GM21528 (cell line): ENCODE measurements around the gene BZW2.

Experiments used
- ATAC-seq: cut with Tn5 transposase; IDR thresholded peaks from one replicate; pipeline ENCODE4 v1.9.1; 2021; ENCODE audit warnings: mild to moderate bottlenecking, moderate library complexity; ENCODE audit not compliant: unreplicated experiment, low FRiP score

BZW2 gene

DNA sequence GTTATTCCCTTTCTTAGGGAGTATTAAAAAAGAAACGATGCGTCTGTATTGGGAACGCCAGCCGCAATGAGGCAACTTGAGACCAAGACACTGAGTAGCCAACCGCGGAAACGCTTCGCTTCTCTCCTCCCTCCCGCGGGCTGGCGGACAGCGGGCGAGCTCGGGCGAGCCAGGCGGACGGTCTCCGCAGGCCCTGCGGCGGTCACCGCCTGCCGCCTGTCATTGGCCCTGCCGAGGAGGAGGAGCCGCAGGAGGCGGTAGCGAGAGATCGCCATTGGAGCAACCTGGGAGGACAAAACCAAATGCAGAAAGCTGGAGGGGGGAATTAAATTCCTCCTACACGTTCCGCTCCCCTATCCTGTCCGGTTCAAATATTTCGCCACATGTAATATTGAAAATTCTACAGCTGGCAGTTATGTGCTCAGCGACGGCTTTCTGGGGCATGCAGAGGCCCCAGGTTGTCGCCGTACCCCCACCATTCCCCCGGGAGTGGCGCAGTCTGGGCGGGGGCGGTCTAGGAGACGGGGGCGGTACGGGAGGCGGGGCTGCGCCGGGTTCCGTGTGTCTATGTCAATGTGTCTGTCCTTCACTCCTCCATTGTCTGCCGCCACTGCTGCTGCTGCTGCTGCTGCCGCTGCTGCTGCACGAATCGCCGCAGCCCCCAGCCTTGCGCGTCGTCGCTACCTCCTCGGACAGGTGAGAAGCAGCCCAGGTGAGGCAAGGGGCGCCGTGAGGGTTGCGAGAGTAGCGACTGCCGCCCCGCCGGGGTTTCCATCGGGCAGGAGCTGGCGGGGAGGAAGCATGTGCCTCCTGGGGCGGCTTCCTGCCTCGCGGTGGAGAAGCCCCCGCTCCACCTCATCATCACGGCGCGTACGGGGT lies at the start of gene BZW2, which contains the start of gene ANKMY2:
BZW2 (plus strand) TSS at position 589 of the 879 bp plus-strand sequence. CDS start 19,263 bp downstream, outside the sequence.
ANKMY2 (minus strand) TSS at position 162 of the 879 bp plus-strand sequence. CDS start 181 bp downstream, outside the sequence.
- ATAC-seq = peak; percentile 99

DNA sequence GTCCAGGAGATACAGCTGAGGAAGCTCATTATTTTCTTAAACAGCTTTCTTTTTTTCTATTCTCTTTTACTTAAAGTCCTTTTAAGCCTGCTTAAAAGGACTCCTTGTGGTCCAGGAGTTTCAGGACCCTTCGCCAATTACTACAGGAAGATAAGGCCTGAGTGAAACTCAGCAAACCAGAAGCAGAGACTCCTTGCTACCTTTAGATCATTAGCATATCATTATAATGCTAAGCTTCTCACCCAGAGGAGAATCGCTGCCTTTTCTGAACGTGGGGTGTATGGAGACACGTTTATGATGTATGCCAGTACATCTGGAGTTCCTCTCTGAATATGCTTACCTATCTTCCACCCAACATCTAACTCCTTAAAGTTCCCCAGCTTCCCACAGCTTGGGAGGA lies 48.0 kb upstream of the BZW2 start:
- no peak for ATAC-seq

DNA sequence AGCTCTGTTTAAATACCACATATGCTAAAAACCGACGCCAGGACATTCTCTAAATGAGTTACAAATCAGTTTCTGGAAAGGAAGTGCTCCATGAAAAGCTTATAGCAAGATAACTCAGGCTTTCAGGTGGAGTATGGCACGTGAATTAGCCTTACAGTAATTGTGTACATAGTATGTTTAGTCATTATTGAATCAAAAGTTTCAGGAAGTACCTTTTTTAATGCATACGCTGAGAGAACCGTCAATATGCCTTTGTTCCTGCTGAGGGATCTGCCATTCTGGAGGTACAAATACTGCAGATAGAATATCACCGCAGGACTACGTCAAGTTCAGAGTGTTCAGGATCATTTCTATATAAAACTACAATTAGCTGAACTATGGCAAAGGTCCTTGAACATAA lies 46.1 kb upstream of the BZW2 start:
- no peak for ATAC-seq

DNA sequence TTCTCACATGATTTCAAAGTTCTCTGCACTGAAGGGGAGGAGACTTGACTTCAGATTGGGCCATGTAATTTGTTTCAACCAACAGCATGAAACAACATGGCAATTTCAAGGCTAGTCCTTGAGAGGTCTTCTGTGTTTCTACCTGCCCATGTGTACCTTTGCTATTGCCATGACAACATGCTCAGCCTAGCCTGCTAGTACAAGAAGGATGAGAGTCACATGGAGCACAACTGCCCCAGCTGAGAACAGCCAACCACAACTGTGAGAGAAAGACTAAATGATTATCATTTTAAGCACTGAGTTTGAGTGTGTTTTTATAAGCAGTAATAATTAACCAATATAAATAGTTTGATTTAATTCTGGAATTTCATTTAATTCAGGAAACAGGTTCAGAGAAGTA lies 42.3 kb upstream of the BZW2 start:
- no peak for ATAC-seq

DNA sequence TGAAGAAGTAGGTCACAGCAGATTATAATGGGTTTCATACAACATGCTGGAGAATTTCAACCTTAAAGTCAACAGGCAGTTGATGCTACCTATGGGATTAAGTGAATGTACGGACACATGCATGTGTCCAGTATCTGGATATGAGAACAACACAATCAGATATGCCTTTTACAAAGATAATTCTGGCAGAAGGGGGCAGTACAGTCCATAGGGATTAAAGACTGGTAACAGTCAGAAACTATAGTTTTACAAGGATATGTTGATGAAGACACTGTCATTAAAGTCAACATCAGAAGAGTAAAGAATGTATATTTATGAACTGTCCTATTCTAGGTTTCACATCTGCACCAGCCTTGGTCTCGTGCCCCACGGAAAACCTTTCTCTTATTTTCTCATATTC lies 41.9 kb upstream of the BZW2 start:
- no peak for ATAC-seq

DNA sequence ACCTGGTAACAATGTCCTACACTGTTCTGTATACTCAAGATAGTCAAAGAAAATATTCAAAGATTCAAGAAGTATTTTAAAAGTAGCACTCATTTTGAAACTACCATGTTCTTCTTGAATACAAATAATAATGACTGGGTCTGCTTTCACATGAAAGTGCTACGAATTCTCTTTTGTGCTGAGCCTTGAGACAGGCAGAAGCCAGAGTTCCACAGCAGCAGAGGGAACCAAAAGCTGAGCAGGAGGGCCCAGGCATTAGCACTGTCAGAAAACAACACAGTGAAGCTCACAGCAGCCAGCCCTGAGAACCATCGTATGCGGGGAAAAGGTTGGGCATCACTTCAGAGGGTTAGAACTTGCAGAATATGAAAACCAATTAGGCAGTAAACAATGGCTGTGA lies 39.3 kb upstream of the BZW2 start:
- ATAC-seq = no peak

DNA sequence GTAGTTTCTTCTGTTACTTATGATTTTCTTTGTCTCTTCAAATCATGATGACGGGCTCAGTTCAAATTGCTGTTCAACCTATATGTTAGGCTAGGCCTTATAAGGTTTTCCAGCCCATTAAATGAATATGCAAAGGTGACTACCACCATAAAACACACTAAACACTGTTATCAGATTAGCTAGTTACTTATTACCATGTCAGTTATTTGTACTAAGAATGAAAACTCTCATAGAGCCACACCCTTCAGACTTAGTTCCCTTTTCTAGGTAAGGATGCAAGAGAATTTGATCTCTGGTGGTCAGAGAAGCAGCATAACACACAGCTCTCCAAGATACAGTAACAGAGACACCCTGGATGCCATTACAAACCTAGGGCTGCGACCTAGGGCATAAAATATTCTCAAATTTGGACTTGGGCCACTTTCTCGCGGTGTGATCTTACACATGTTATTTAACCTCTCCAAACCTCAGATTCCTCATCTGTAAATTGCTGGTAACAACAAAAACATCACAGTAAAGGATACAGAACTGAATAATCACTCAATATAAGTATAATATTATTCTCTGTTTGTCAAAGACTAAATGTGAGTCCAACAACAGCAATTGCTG lies 36.0 kb upstream of the BZW2 start:
- ATAC-seq = peak; percentile 77

DNA sequence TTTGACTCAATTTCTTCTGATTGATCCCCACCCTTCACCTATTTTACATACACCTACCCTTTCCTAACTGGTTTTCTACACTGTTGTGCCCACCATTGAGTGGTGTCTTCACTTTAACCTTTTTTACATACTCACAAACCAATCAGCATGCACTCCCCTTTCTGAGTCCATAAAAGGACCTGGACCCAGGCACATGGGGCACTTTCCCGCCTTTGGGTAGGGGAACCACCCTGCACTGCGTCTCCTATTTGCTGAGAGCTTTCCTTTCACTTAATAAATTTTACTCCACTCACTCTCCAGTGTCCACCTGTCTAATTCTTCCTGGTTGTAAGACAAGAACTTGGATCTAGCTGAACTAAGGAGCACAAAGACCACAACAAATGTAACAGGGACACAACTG lies 34.3 kb upstream of the BZW2 start:
- ATAC-seq = no peak

DNA sequence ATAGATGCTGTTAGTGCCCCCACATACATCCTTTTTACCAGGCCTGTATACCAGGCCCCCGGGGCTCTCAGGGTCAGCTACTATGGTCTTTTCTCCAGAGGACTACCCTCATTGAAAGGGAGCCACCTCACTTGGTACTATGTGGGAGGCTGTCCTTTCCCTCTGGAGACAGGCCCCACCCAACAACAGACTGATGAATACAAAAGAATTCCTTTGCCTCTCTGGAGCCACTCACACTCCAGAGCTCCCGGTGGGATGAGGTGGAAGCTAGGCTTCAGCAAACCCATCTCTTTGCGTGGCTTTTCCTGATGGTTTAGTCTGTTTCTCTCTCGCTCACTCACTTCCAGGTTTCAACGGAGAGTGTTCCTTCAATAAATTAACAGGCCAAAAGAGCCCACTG lies 30.8 kb upstream of the BZW2 start:
- ATAC-seq = no peak

DNA sequence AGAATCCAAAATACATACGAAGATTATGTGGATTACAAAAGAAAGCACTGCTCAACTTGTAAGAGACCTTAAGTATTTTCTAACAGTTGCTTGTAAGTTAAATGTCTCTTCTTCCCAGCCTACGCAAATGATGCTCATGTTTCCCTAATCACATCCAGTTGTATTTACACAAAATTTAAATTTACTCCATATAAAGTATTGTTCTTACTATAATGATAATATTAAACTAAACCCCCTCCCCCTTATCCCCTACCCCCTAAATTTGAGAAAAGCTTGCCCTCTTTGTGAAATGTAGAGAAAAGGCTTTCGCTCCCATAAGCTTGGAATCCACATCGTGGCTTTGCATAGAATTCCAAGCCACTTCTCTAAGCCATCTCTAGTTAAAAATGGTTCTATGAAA lies 29.9 kb upstream of the BZW2 start:
- ATAC-seq = no peak

DNA sequence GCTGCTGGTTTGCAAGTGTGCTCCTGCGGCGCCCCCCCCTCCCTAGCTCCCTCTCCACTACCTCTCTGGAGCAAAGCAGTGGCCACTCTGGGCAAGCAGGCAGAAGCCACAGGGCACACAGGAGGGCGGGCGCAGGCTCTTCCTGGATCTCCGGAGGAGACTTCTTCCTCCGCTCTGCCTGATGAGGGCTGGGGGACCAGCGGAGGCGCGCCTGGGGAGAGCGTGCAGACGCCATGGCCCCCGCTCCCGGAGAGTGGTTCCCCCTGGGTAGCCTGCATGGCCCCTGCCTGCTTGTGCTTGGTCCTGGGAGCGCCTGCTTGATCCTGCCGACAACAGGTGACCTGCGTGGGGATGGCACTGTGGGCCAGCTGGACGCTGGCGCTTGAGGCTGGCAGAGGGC lies 29.4 kb upstream of the BZW2 start:
- ATAC-seq = no peak

DNA sequence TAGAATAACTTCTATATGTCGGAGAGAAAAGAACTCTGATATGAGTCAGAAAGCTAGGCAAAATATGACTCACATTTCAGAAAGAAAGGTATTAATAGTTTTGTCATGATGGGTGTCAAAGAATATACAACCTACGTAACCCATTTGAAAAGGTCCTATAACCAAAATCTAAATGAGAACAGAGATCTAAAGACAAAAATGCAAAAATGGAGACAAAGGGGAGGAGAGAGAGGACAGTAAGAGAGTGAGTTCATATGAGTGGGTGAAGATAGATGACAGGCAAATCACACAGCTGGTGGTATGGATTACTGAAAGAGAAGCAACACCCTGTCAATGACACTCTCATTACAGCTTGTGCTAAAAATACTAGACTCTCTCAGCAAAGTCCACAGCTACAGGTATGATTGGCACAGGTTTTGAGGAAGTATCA lies 26.0 kb upstream of the BZW2 start:
- ATAC-seq = peak; percentile 86

DNA sequence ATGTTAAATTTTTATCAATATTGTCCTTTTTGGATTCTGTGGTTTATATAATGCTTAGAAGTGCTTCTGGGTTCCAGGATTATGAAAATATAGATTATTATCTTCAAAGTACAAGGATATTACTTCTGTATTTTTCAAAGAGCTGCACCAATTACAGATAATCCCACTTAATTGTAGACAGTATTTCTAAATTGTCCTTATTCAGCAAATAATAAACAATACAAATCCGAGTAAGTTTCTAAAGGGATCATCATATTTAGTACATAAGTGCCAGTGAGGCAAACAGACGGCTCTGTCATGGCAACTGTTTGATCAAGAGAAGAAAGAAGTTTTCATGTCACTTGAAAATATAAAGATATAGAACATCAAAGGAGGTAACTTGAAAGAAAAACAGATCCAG lies 19.6 kb upstream of the BZW2 start:
- ATAC-seq = no peak

DNA sequence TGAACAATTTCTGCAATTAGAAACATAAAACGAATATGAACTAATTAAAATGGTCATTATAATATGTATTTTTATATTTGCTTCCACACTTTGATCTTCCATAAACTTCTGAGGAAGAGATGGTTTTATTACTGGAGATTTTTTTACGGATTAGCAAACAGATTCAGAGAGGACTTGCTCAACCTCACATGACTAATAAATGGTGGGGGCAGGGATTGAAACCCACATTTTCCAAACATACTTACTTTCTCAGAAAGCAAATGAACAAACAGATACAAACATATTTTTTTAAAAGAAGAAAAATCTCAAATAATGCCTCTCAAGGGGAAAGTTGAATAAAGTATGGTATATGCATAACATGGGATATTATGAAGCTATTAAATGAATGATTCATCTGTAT lies 18.7 kb upstream of the BZW2 start:
- ATAC-seq = no peak

DNA sequence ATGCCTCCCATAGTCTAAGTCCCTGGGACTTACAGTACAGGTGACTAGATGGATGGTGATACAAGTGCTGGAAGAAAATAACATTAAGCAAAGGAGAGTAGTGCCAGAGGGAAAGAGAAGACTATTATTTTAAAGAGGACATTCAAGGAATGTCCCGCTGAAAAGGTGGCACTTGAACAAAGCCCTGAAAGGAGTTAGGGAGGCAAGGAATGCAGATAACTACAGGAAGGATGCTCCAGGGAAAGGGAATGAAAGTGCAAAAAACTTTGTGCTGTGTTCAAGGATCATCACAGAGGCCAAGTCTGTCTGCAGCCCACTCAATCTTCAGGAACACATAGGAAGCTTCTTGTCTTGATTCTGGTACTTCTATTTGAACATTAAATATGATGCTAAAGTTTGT lies 15.3 kb upstream of the BZW2 start:
- no peak for ATAC-seq

DNA sequence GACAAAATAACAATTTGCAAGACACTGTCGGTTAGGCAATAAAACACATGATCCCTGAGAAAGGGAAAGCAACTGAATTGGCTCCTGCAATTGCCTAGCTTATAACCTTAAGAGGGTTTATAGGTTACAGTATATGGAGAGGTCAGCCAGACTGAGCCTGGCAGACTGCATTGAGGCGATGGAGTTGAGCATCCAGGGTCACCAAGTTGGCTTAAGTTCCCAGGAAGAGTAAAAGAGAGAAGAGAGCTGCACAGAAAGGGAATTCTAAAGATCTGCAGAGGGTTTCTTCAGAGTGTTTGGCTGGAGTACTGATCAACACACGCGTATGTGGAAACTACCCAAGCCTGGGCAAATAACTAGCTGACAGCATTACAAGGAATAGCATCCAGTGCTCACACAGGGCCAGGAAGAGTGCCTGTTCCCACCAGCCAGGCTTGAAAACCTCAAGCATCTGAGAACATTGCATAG lies 11.7 kb upstream of the BZW2 start:
- no peak for ATAC-seq

DNA sequence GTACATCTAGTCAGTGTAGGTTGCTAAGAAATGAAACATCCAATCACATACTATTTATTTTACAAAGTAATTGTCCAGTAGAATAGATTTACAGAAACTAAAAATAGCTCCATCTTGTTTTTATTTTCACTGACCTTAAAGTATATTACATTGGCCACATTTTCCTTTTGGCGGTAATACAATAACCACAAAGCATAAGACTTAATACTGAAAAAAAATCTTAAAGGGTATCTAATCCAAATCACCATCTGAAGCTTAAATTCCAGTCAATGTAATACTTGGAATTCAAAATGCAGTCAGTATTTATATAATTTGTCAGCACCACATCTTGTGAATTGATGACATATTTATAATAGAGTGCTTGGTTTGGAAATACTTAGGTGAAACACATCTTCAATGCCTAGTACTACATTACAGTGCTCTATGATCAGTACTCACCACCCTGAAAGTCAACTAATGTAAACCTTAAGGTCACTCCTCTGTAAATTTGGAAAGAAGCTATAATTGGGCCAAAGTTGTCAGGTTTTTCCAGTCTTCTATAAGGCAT lies 9.4 kb upstream of the BZW2 start:
- ATAC-seq = no peak

DNA sequence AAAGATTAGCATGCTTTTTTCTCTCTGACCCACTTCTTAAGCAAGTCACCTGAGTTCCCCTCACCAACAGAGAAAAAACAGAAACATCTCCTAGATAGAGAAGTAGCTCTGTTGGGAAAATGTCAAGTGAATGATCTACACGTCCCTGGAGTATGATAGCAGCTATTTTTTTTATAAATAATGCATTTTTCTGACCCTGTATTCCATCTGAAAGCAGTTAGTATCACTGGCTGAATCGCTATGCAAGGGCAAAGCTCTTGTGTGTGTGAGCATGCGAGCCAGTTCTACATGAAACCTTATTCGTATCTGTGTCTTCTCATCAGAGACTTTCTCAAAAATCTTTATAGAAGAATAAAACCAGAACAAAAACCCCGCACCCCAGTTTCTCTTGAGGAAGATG lies 8.6 kb upstream of the BZW2 start:
- ATAC-seq = no peak

DNA sequence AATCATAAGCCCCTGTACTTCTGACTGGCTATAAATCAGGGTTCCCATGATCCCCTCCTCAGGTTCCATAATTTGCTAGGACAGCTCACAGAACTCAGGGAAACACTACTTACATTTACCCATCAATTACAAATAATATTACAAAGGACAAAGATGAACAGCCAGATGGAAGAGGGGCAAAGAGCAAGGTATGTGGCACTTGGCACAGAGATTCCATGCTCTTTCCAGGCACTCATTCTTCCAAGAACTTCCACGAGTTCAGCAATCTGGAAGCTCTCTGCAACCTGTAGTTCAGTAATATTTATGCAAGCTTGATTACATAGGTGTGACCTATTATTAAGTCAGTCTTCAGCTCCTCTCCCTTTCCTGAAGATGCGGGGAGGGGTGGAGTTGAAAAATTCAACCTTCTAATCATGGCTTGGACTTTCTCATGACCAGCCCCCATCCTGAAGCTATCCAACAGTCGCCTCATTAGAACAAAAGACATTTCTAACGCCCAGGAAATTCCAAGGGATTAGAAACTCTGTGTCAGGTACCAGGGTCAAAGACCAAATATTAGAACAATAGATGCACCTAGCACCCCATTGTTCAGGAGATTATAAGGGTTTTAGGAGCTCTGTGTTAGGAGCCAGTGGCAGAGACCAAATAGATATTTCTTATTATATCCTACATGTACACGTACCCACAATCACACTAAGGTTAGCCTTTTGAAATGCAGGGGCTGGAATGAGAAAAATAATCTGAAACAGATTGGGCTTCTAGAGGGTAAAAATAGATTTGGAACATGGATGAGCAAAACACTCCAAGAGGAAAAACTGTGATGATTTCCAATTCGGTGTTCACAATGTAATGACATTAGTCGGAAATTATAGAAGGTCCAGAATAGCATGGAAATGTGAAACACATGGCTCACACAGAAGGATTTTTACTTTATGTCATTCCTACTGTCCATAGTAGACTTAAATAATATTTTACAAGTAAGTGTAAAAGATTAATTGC lies 7.4 kb upstream of the BZW2 start:
- no peak for ATAC-seq

DNA sequence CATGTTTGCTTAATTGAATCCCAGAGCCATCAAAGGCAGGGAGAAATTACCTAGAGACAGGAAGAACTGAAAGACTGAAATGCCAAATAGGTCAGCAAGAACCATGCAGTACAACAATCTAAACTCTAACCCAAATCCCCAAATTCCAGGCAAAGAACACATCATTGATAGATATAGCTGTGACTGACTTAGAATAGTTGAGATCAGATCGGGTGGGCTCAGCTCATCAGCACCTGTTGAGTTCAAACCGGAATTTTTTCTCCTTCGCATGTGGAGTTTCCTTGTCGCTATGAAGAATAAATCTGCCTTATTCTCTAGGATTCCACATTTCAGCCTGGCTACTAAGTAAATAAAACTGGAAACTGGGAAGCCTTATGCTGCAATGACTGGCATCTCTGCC lies 1.8 kb upstream of the BZW2 start:
- ATAC-seq = no peak
